GM12878 (cell line): ENCODE measurements around the gene MCAT. TPM values are rescaled to one million over a fixed set of nuclear protein-coding genes. Genes with fewer than 3 reads are reported as not detected.

Source experiments
- ATAC-seq: fragments of 200-7000 bp; cut with Tn5 transposase; 3 replicates; pipeline ENCODE4 v1.9.1; 2020; ENCODE audit warnings: mild to moderate bottlenecking, moderate library complexity
- BruUV-seq: library from RNA; stranded (reverse); fragments of 400-500 nt; replicated peaks from 2 replicates; lab custom pipeline; 2021; lab: Mats Ljungman, UMichigan
- CTCF ChIA-PET: fragments of 300-600 bp; sonication (Branson Sonifier 250); formaldehyde crosslinking; extraction: SDS; loops from one replicate; lab custom pipeline; 2021; ENCODE audit warnings: inconsistent platforms; lab: Yijun Ruan, JAX
- POLR2A ChIA-PET: fragments of 350-600 bp; formaldehyde crosslinking; extraction: SDS; loops from one replicate; lab custom pipeline; 2021; ENCODE audit warnings: inconsistent platforms; lab: Charles Lee
- RAD21 ChIA-PET: fragments of 300-600 bp; sonication (Branson Sonifier 250); formaldehyde crosslinking; loops from one replicate; lab custom pipeline; 2023; ENCODE audit warnings: antibody characterized with exemption; ENCODE audit not compliant: unreplicated experiment; lab: Charles Lee
- SMC1A ChIA-PET: fragments of 300-600 bp; sonication (Branson Sonifier 250); formaldehyde crosslinking; loops from one replicate; lab custom pipeline; 2023; ENCODE audit not compliant: unreplicated experiment, uncharacterized antibody; lab: Charles Lee
- DNase-seq: peaks from one replicate; pipeline ENCODE4 v3.0.0-alpha.2; 2011; ENCODE audit warnings: low read depth, low spot score
- FAIRE-seq: peaks from 3 replicates; lab custom pipeline; 2011; peaks lifted over from hg19 to GRCh38; lab: Jason Lieb, UNC
- H2AFZ ChIP-seq: 2 replicates; pipeline ENCODE4 v1.6.0; 2011; ENCODE audit warnings: low read depth, low read length, control low read depth; ENCODE audit not compliant: control insufficient read depth
- H3K27ac ChIP-seq: 2 replicates; pipeline ENCODE4 v1.5.1; 2011; ENCODE audit warnings: control low read depth; ENCODE audit not compliant: control insufficient read depth, insufficient read depth
- H3K27me3 ChIP-seq, 2 experiments: replicated peaks in 1 of 2; 2 replicates each; pipeline versions ENCODE4 v1.6.0 to v1.6.1; 2011; ENCODE audit warnings: low read length in 1 of 2; ENCODE audit not compliant: control insufficient read depth in 2 of 2, insufficient read depth in 2 of 2
- H3K36me3 ChIP-seq, 2 experiments: 2 replicates each; pipeline ENCODE4 v1.5.1; 2011; ENCODE audit warnings: low read length in 1 of 2; ENCODE audit not compliant: control insufficient read depth in 2 of 2, insufficient read depth in 2 of 2
- H3K4me1 ChIP-seq: 2 replicates; pipeline ENCODE4 v1.6.1; 2011; ENCODE audit warnings: mild to moderate bottlenecking, low read length, moderate library complexity, mixed read lengths; ENCODE audit not compliant: control insufficient read depth, insufficient read depth
- H3K4me2 ChIP-seq: 2 replicates; pipeline ENCODE4 v1.6.0; 2011; ENCODE audit warnings: control low read depth; ENCODE audit not compliant: control insufficient read depth, insufficient read depth
- H3K4me3 ChIP-seq: fragments of 200-600 bp; sonication (generic); 2 replicates; pipeline ENCODE4 v1.5.1; 2016
- H3K79me2 ChIP-seq: 2 replicates; pipeline ENCODE4 v1.6.0; 2011; ENCODE audit warnings: low read length; ENCODE audit not compliant: control insufficient read depth, insufficient read depth
- H3K9ac ChIP-seq: 2 replicates; pipeline ENCODE4 v1.8.0; 2011; ENCODE audit warnings: low read length, control low read depth, mixed read lengths; ENCODE audit not compliant: control insufficient read depth, insufficient read depth
- H3K9me3 ChIP-seq: replicated peaks from 3 replicates; pipeline ENCODE4 v1.5.1; 2011; ENCODE audit warnings: mild to moderate bottlenecking, low read length; ENCODE audit not compliant: control insufficient read depth, insufficient read depth
- H4K20me1 ChIP-seq: 2 replicates; pipeline ENCODE4 v1.6.0; 2011; ENCODE audit not compliant: control insufficient read depth, insufficient read depth
- EED ChIP-seq: sonication (generic); IDR thresholded peaks from 2 replicates; pipeline ENCODE4 v1.6.1; 2016; ENCODE audit warnings: antibody characterized with exemption, low read depth
- FOXK2 ChIP-seq: fragments of 450-650 bp; IDR thresholded peaks from 2 replicates; pipeline ENCODE4 v1.6.1; 2017; ENCODE audit warnings: mild to moderate bottlenecking, moderate library complexity
- KLF5 ChIP-seq: fragments of 450-650 bp; IDR thresholded peaks from 2 replicates; pipeline ENCODE4 v1.6.1; 2014; ENCODE audit warnings: mild to moderate bottlenecking; ENCODE audit not compliant: partially characterized antibody
- NFXL1 ChIP-seq: fragments of 450-650 bp; IDR thresholded peaks from 2 replicates; pipeline ENCODE4 v1.6.1; 2017; ENCODE audit warnings: antibody characterized with exemption, mild to moderate bottlenecking, borderline replicate concordance
- PML ChIP-seq: IDR thresholded peaks from 2 replicates; pipeline ENCODE4 v1.6.1; 2012; ENCODE audit warnings: low read length, inconsistent platforms
- RAD21 ChIP-seq: IDR thresholded peaks from 2 replicates; pipeline ENCODE4 v1.6.1; 2011; ENCODE audit warnings: mild to moderate bottlenecking, low read depth, low read length, moderate library complexity; ENCODE audit not compliant: insufficient read depth
- RAD51 ChIP-seq: fragments of 450-650 bp; IDR thresholded peaks from 2 replicates; pipeline ENCODE4 v1.6.1; 2016; ENCODE audit warnings: moderate library complexity, mild to moderate bottlenecking, inconsistent platforms
- SMC3 ChIP-seq: IDR thresholded peaks from 2 replicates; pipeline ENCODE4 v1.6.1; 2011; ENCODE audit warnings: low read length, improper control_type of control experiment, borderline replicate concordance
- SREBF1 ChIP-seq: IDR thresholded peaks from 2 replicates; pipeline ENCODE4 v1.6.1; 2012; ENCODE audit warnings: mild to moderate bottlenecking, low read length
- TBL1XR1 ChIP-seq: IDR thresholded peaks from 2 replicates; pipeline ENCODE4 v1.6.1; 2012; ENCODE audit warnings: low read depth, low read length, improper control_type of control experiment
- ZNF622 ChIP-seq: fragments of 450-650 bp; IDR thresholded peaks from 2 replicates; pipeline ENCODE4 v1.6.1; 2017; ENCODE audit warnings: mild to moderate bottlenecking, inconsistent platforms
- WGBS: methylation state at CpG from one replicate; pipeline ENCODE4 v1.1.6; 2016; ENCODE audit warnings: low lambda C conversion rate; ENCODE audit not compliant: insufficient replicate concordance, insufficient coverage; ENCODE audit errors: missing lambda C conversion rate; 5-methylcytosine and 5-hydroxymethylcytosine counted together
- in situ Hi-C: fragments of 300-500 bp; cut with MboI; formaldehyde crosslinking; loops from 9 replicates; pipeline ENCODE4 v1.14.3; 2018; ENCODE audit warnings: mixed read lengths
- intact Hi-C: fragments of 100-400 bp; cut with micrococcal nuclease; formaldehyde crosslinking; loops from one replicate; pipeline ENCODE4 v1.14.2; 2022; ENCODE audit not compliant: unreplicated experiment
- polyA plus RNA-seq, 11 experiments: library from polyadenylated mRNA; depleted of rRNA in 4 of 11; unstranded in 6 of 11; stranded (reverse) in 5 of 11; fragments of >200 nt; fragmentation: Nextera tagmentation in 4 of 11; fragmentation: Illumina TruSeq in 1 of 11; extraction: Ambion mirVana in 4 of 11; extraction: Trizol in 1 of 11; gene quantifications; 1 replicate in 1 of 11; 2 replicates in 10 of 11; pipeline versions ENCODE4 v1.2.1 to v1.2.3, GENCODE V29; 2011 to 2016; ENCODE audit warnings: inconsistent platforms in 2 of 11, missing spikeins in 2 of 11, low read depth in 1 of 11
- total RNA-seq, 4 experiments: library from RNA; depleted of rRNA in 3 of 4; stranded (reverse); fragments of >200 nt in 3 of 4; fragmentation: Illumina TruSeq in 1 of 4; extraction: Trizol in 1 of 4; gene quantifications; 2 replicates each; pipeline versions ENCODE4 v1.2.1 to v1.2.3, GENCODE V29; 2013 to 2021
- TF ChIP-seq, protein P1 (sequence below): IDR thresholded peaks from 2 replicates; pipeline ENCODE4 v1.6.1; 2012; ENCODE audit warnings: low read depth, low read length, improper control_type of control experiment
- TF ChIP-seq, protein P2 (sequence below): fragments of 450-650 bp; IDR thresholded peaks from 2 replicates; pipeline ENCODE4 v1.6.1; 2016; ENCODE audit warnings: mild to moderate bottlenecking
- TF ChIP-seq, protein P3 (sequence below): IDR thresholded peaks from 2 replicates; pipeline ENCODE4 v1.6.1; 2012; ENCODE audit warnings: low read depth, low read length, improper control_type of control experiment
- TF ChIP-seq, protein P4 (sequence below): IDR thresholded peaks from 2 replicates; pipeline ENCODE4 v1.6.1; 2011; ENCODE audit warnings: mild to moderate bottlenecking, low read depth, low read length, moderate library complexity; ENCODE audit not compliant: insufficient replicate concordance

Gene MCAT
- total and polyA plus RNA-seq, 10 of the 15 experiments (the other 5 are each of a cell fraction or from before 2014, with no cell fraction given): 3.6 to 29.1 (median 19.3) TPM

DNA sequence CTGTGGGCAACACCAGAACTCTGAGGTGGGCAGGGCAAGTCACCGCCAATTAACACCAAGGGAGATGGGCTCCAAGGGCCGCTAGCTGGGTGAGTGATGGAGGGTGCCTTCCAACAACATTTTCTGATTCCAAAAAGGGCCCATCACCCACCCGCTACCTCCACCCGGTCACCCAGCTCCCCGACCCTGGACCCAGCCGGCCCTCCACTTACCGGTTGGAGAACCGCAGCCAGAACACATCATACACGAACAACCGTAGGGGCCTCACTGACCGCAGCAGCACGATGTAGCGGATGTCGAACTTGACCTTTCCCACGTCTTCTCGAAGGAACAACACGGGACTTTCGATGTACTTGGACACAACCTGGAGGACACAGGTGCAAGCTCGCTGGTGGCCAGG is 29.0 kb upstream of the MCAT start (continued):
- no peak for TF ChIP-seq RAD21

DNA sequence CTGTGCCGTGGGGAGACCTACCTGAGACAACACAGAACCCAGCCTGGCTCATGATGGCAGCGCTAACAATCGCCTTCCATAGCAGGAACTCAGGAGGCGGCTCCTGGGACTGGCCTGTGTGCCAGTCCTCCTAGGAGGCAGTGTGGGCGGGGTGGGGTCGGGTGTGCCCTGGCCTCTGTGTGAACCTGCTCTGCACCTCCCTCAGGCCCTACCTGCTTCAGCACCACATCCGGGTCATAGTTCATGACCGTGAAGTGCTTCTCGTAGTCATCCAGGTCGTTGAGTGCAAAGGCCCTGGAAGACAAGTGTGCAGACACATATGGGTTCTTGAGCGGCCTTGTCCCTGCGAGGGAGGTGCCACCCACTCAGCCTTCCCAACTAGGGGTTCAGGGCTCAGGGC is 28.4 kb upstream of the MCAT start:
- H3K9ac ChIP-seq: no peak overlapping the region

More for the DNA sequence above, 28.4 kb upstream of the MCAT start:
- BruUV-seq: no TSS peak
- ChIA-PET CTCF (no interaction called here), SMC1A (no interaction called here), RAD21 (no interaction called here), POLR2A (no interaction called here)
- Histone ChIP-seq H3K9me3 (no peaks in the 10 kb centered on the region), H3K4me3 (no peak overlapping the region), H3K4me1 (no peaks in the 10 kb centered on the region), H2AFZ (no peak overlapping the region), H3K27ac (no peak overlapping the region), H3K27me3 (no peaks in the 10 kb centered on the region), H3K36me3 (peaks cover 2 to 12% of the 10 kb centered on the region in 2 experiments; a peak in 3 of 4 replicates), H3K4me2 (no peak overlapping the region), H3K79me2 (no peaks in the 10 kb centered on the region), H4K20me1 (no peaks in the 10 kb centered on the region)
- in situ Hi-C loops: no loop called here
- DNase-seq: no peak
- no peak for ATAC-seq
- TF ChIP-seq, protein P1, sequence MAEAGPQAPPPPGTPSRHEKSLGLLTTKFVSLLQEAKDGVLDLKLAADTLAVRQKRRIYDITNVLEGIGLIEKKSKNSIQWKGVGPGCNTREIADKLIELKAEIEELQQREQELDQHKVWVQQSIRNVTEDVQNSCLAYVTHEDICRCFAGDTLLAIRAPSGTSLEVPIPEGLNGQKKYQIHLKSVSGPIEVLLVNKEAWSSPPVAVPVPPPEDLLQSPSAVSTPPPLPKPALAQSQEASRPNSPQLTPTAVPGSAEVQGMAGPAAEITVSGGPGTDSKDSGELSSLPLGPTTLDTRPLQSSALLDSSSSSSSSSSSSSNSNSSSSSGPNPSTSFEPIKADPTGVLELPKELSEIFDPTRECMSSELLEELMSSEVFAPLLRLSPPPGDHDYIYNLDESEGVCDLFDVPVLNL: no peak
- TF ChIP-seq EED: no peak
- no peak for TF ChIP-seq PML
- TF ChIP-seq, protein P2, sequence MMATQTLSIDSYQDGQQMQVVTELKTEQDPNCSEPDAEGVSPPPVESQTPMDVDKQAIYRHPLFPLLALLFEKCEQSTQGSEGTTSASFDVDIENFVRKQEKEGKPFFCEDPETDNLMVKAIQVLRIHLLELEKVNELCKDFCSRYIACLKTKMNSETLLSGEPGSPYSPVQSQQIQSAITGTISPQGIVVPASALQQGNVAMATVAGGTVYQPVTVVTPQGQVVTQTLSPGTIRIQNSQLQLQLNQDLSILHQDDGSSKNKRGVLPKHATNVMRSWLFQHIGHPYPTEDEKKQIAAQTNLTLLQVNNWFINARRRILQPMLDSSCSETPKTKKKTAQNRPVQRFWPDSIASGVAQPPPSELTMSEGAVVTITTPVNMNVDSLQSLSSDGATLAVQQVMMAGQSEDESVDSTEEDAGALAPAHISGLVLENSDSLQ: no peak
- TF ChIP-seq TBL1XR1: no peak
- no peak for TF ChIP-seq NFXL1
- no peak for TF ChIP-seq RAD51
- TF ChIP-seq FOXK2: no peak
- no peak for TF ChIP-seq SREBF1
- TF ChIP-seq, protein P3, sequence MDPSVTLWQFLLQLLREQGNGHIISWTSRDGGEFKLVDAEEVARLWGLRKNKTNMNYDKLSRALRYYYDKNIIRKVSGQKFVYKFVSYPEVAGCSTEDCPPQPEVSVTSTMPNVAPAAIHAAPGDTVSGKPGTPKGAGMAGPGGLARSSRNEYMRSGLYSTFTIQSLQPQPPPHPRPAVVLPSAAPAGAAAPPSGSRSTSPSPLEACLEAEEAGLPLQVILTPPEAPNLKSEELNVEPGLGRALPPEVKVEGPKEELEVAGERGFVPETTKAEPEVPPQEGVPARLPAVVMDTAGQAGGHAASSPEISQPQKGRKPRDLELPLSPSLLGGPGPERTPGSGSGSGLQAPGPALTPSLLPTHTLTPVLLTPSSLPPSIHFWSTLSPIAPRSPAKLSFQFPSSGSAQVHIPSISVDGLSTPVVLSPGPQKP: no peak
- no peak for TF ChIP-seq KLF5
- TF ChIP-seq, protein P4, sequence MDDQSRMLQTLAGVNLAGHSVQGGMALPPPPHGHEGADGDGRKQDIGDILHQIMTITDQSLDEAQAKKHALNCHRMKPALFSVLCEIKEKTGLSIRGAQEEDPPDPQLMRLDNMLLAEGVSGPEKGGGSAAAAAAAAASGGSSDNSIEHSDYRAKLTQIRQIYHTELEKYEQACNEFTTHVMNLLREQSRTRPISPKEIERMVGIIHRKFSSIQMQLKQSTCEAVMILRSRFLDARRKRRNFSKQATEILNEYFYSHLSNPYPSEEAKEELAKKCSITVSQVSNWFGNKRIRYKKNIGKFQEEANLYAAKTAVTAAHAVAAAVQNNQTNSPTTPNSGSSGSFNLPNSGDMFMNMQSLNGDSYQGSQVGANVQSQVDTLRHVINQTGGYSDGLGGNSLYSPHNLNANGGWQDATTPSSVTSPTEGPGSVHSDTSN: no peak
- no peak for TF ChIP-seq ZNF622
- no peak for TF ChIP-seq SMC3
- no peak for FAIRE-seq
- intact Hi-C loops: no loop called here
- 82% methylated on average over 11 of the region's 12 CpGs for WGBS
